GM19463 (cell line): ENCODE measurements around the gene SCNM1.
"Not testable (repeated sequence)": the region's sequence is repeated elsewhere in the genome, so short reads cannot be mapped to it uniquely, and the experiment has no call there.

ENCODE experiments used
- ATAC-seq: cut with Tn5 transposase; IDR thresholded peaks from one replicate; pipeline ENCODE4 v1.9.1; 2021; ENCODE audit warnings: mild to moderate bottlenecking, moderate library complexity; ENCODE audit not compliant: unreplicated experiment

SCNM1 gene

GRCh38 chr1:151146412-151147131 lies 19.4 kb upstream of the SCNM1 start, which contains the start of gene SEMA6C:
SEMA6C (minus strand) TSS chr1:151146631; CDS start chr1:151142621, 4,010 bp downstream.
- ATAC-seq = peak; percentile 100

- ATAC-seq = no peak
These were observed 18.8 kb upstream of the SCNM1 start for GRCh38 chr1:151147132-151147503.

GRCh38 chr1:151147665-151148064 lies 18.3 kb upstream of the SCNM1 start:
- no peak for ATAC-seq

GRCh38 chr1:151156515-151156819 lies 9.5 kb upstream of the SCNM1 start, which contains the start of gene TNFAIP8L2:
TNFAIP8L2 (plus strand) TSS chr1:151156649; CDS start chr1:151158698, 2,049 bp downstream.
- ATAC-seq = peak; percentile 76

- peak; percentile 37 for ATAC-seq
These were observed 8.8 kb upstream of the SCNM1 start for GRCh38 chr1:151157067-151157531.

- ATAC-seq = no peak
These were observed 7.6 kb upstream of the SCNM1 start for GRCh38 chr1:151158326-151158725.

- no peak for ATAC-seq
These were observed 7.1 kb upstream of the SCNM1 start for GRCh38 chr1:151158751-151159251.

GRCh38 chr1:151159373-151159772 lies 6.6 kb upstream of the SCNM1 start:
- ATAC-seq = no peak

- ATAC-seq = no peak
These were observed 1.1 kb upstream of the SCNM1 start for GRCh38 chr1:151164732-151165280.

GRCh38 chr1:151165281-151165737 lies 635 bp upstream of the SCNM1 start:
- no peak for ATAC-seq

GRCh38 chr1:151166505-151166956 lies 587 bp downstream of the SCNM1 start:
- ATAC-seq = no peak

- ATAC-seq = no peak
These were observed 1.2 kb downstream of the SCNM1 start for GRCh38 chr1:151167116-151167515.

GRCh38 chr1:151171190-151171589 lies 5.2 kb downstream of the SCNM1 start:
- ATAC-seq = no peak

GRCh38 chr1:151175041-151175741 lies 9.2 kb downstream of the SCNM1 start:
- no peak for ATAC-seq

- no peak for ATAC-seq
These were observed 9.9 kb downstream of the SCNM1 start, which contains the start of gene TMOD4 for GRCh38 chr1:151175863-151176262. TMOD4 (minus strand) TSS chr1:151175981; CDS start chr1:151174875, 1,106 bp downstream.

- ATAC-seq = no peak
These were observed 10.6 kb downstream of the SCNM1 start for GRCh38 chr1:151176514-151177045.

GRCh38 chr1:151184211-151184610 lies 18.3 kb downstream of the SCNM1 start:
- no peak for ATAC-seq

GRCh38 chr1:151187205-151187604 lies 21.3 kb downstream of the SCNM1 start:
- no peak for ATAC-seq

GRCh38 chr1:151188667-151189066 lies 22.7 kb downstream of the SCNM1 start:
- not testable (repeated sequence) for ATAC-seq

GRCh38 chr1:151189637-151190445 lies 23.9 kb downstream of the SCNM1 start, which contains the start of gene VPS72:
VPS72 (minus strand) TSS chr1:151190197; CDS start chr1:151190121, 76 bp downstream.
- peak; percentile 95 for ATAC-seq
